Panc1 (cell line): ENCODE results near the gene MAEA. TPM values are rescaled to one million over a fixed set of nuclear protein-coding genes. Genes with fewer than 3 reads are reported as not detected.

Experiments
- ATAC-seq: fragments of 200-7000 bp; cut with Tn5 transposase; 2 replicates; pipeline ENCODE4 v1.9.1; 2020; ENCODE audit warnings: mild to moderate bottlenecking, moderate library complexity
- BruUV-seq: library from RNA; stranded (reverse); fragments of 400-500 nt; replicated peaks from 2 replicates; lab custom pipeline; 2021; lab: Mats Ljungman, UMichigan
- CTCF ChIA-PET: fragments of 300-600 bp; sonication (Branson Sonifier 250); formaldehyde crosslinking; loops from one replicate; lab custom pipeline; 2022; ENCODE audit warnings: antibody characterized with exemption; lab: Charles Lee
- POLR2A ChIA-PET: fragments of 300-600 bp; sonication (Branson Sonifier 250); formaldehyde crosslinking; loops from one replicate; lab custom pipeline; 2022; ENCODE audit warnings: antibody characterized with exemption; lab: Charles Lee
- DNase-seq: peaks from one replicate; pipeline ENCODE4 v3.0.0-alpha.2; 2010; ENCODE audit warnings: low read depth, low spot score
- H3K27ac ChIP-seq: 2 replicates; pipeline ENCODE4 v1.5.1; 2011; ENCODE audit warnings: mild to moderate bottlenecking, low read length, inconsistent platforms
- H3K27me3 ChIP-seq: fragments of 200-500 bp; sonication (Bioruptor generic); 2 replicates; pipeline ENCODE4 v1.6.0; 2014; ENCODE audit warnings: low read length, inconsistent platforms; ENCODE audit not compliant: control insufficient read depth, insufficient read depth
- H3K36me3 ChIP-seq: fragments of 200-500 bp; sonication (Bioruptor generic); 2 replicates; pipeline ENCODE4 v1.5.1; 2014; ENCODE audit warnings: inconsistent platforms, mild to moderate bottlenecking, low read length, moderate library complexity; ENCODE audit not compliant: control insufficient read depth, insufficient read depth
- H3K4me1 ChIP-seq: 2 replicates; pipeline ENCODE4 v1.5.1; 2011; ENCODE audit warnings: inconsistent platforms, mild to moderate bottlenecking, low read length, moderate library complexity; ENCODE audit not compliant: control insufficient read depth, insufficient read depth
- H3K4me3 ChIP-seq, 2 experiments: 2 replicates each; pipeline ENCODE4 v1.5.1; 2011 to 2012; ENCODE audit warnings: low read depth in 2 of 2, low read length in 2 of 2, mild to moderate bottlenecking in 2 of 2, inconsistent platforms in 1 of 2, moderate library complexity in 1 of 2
- H3K9me3 ChIP-seq: fragments of 200-500 bp; sonication (Bioruptor generic); 2 replicates; pipeline ENCODE4 v1.5.1; 2014; ENCODE audit warnings: low read depth, mild to moderate bottlenecking, inconsistent platforms, low read length, moderate library complexity; ENCODE audit not compliant: control insufficient read depth, insufficient read depth
- POLR2AphosphoS5 ChIP-seq: IDR thresholded peaks from 2 replicates; pipeline ENCODE4 v1.6.1; 2012; ENCODE audit warnings: mild to moderate bottlenecking, low read depth, low read length, moderate library complexity
- REST ChIP-seq, 2 experiments: IDR thresholded peaks; 2 replicates each; pipeline ENCODE4 v1.6.1; 2011 to 2012; ENCODE audit warnings: low read depth in 2 of 2, control low read depth in 1 of 2, low read length in 1 of 2, mild to moderate bottlenecking in 1 of 2, moderate library complexity in 1 of 2; ENCODE audit not compliant: insufficient read depth in 1 of 2
- SIN3A ChIP-seq: IDR thresholded peaks from 2 replicates; pipeline ENCODE4 v1.6.1; 2012; ENCODE audit warnings: low read depth, mild to moderate bottlenecking, low read length, moderate library complexity, borderline replicate concordance; ENCODE audit not compliant: insufficient read depth
- TCF7L2 ChIP-seq: IDR thresholded peaks from 2 replicates; pipeline ENCODE4 v1.6.1; 2011; ENCODE audit warnings: mild to moderate bottlenecking, low read depth, low read length, inconsistent platforms
- in situ Hi-C: cut with HindIII; loops from 2 replicates; pipeline ENCODE4 v1.10.0; 2016; ENCODE audit warnings: low sequenced_read_pairs, low pct_unique_long_range_greater_than_20kb
- intact Hi-C: fragments of 100-400 bp; cut with micrococcal nuclease; formaldehyde crosslinking; loops from one replicate; pipeline ENCODE4 v1.10.0; 2022; ENCODE audit not compliant: unreplicated experiment
- total RNA-seq: library from RNA; stranded (reverse); gene quantifications from one replicate; pipeline ENCODE4 v1.2.1, GENCODE V29; 2021; ENCODE audit not compliant: unreplicated experiment
- TF ChIP-seq, protein P1 (sequence below): fragments of 450-650 bp; IDR thresholded peaks from 2 replicates; pipeline ENCODE4 v1.5.1; 2017; ENCODE audit warnings: mild to moderate bottlenecking

MAEA gene
- total RNA-seq, 1 experiment from 2014 or later = 62.3 TPM

DNA sequence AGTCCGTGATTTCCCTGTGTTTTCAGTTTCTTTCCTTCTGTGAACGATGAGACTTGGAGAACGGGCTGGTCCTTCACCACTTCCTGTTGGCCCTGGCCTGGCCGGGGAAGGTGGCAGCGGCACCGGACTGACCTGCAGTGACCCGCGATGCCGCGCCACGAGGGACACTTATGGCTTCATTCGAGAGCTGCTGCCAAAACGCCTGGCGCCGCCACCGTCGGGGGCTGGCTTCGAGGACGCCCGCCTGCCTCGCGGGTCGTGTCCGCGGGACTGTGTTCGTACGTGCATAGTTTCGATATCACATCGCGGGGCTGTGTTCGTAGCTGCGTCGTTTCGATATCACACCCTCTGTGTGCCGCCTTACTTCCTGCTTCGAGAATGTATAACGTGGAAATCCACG lies 49.8 kb downstream of the MAEA start:
- Histone ChIP-seq H3K27ac (no peak overlapping the region), H3K4me3 (no peak overlapping the region), H3K9me3 (no peaks in the 10 kb centered on the region), H3K36me3 (no peaks in the 10 kb centered on the region), H3K27me3 (no peaks in the 10 kb centered on the region), H3K4me1 (peaks cover 4% of the 10 kb centered on the region; the same call in 1 of the 2 replicates)
- DNase-seq (no peak), ATAC-seq (no peak)
- POLR2A ChIA-PET = no interaction called here
- no peak for TF ChIP-seq POLR2AphosphoS5
- no peak for TF ChIP-seq REST (IDR thresholded peaks at IDR 0.05; ENCODE audit: insufficient read depth in 1 of 2, low read depth in 2 of 2, low read length in 1 of 2)
- TF ChIP-seq, protein P1, sequence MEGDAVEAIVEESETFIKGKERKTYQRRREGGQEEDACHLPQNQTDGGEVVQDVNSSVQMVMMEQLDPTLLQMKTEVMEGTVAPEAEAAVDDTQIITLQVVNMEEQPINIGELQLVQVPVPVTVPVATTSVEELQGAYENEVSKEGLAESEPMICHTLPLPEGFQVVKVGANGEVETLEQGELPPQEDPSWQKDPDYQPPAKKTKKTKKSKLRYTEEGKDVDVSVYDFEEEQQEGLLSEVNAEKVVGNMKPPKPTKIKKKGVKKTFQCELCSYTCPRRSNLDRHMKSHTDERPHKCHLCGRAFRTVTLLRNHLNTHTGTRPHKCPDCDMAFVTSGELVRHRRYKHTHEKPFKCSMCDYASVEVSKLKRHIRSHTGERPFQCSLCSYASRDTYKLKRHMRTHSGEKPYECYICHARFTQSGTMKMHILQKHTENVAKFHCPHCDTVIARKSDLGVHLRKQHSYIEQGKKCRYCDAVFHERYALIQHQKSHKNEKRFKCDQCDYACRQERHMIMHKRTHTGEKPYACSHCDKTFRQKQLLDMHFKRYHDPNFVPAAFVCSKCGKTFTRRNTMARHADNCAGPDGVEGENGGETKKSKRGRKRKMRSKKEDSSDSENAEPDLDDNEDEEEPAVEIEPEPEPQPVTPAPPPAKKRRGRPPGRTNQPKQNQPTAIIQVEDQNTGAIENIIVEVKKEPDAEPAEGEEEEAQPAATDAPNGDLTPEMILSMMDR = no peak
- TF ChIP-seq SIN3A = no peak
- no peak for TF ChIP-seq TCF7L2
- intact Hi-C loops (no loop called here), in situ Hi-C loops (no loop called here)
- CTCF ChIA-PET = no interaction called here
- TSS peak; percentile 92 for BruUV-seq

DNA sequence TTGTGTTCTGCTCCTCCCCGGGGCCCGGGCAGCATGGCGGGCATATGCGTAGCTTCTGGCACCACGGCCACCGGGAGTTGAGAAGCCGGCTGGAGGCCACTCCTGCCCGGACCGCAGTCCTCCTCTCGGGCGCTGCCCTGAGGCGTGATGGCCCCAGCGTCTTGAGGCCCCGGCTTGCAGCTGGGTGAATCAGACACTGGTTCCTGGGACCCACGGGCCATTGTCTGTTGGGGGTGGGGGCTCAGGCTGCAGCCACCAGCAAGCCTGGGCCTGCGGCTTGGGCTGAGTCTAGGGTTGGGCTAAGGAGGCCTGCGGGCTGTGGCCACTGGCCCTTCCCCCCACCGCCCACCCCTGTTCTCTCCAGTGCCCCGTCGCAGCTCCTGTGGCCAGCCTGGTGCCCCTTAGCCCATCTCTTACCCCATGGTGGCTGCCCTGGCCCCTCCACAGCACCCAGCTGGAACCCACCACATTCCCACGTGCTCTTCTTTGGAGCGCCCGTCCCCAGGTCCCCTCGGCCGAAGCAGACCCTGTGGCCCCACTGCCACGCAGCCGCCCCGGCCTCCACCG lies 50.6 kb downstream of the MAEA start:
- DNase-seq (no peak), ATAC-seq (no peak)
- in situ Hi-C loops (no loop called here), intact Hi-C loops (no loop called here)
- H3K36me3 ChIP-seq = no peaks in the 10 kb centered on the region
- TF ChIP-seq REST (IDR thresholded peaks at IDR 0.05; ENCODE audit: insufficient read depth in 1 of 2, low read depth in 2 of 2, low read length in 1 of 2) (no peak), POLR2AphosphoS5 (no peak), TCF7L2 (no peak), SIN3A (no peak)
- TF ChIP-seq, protein P1 = no peak
- no peaks in the 10 kb centered on the region for H3K27me3 ChIP-seq
- no TSS peak for BruUV-seq
- H3K4me3 ChIP-seq = no peak overlapping the region
- H3K9me3 ChIP-seq = no peaks in the 10 kb centered on the region
- H3K27ac ChIP-seq = no peak overlapping the region
- H3K4me1 ChIP-seq = peaks cover 8% of the 10 kb centered on the region
- ChIA-PET CTCF (interaction anchor here (0.5 to 1.0 kb wide), 2 partner anchors 405 to 408 kb away, joined by 3 to 5 read pairs; no protein-coding TSS in a partner anchor), POLR2A (no interaction called here)
